PC-9 (cell line): ENCODE data around the gene KRTAP10-6.

Experiments
- CTCF ChIP-seq: fragments of 200-600 bp; sonication (generic); conservative IDR thresholded peaks from 2 replicates; pipeline ENCODE4 v1.6.1; 2017; ENCODE audit warnings: mixed run types, antibody characterized with exemption, mild to moderate bottlenecking, moderate library complexity
- EZH2 ChIP-seq: fragments of 200-600 bp; sonication (generic); IDR thresholded peaks from 2 replicates; pipeline ENCODE4 v1.8.0; 2017; ENCODE audit warnings: antibody characterized with exemption, low read depth

- TF ChIP-seq CTCF (no peak), EZH2 (no peak)
These were observed 9.5 kb upstream of the KRTAP10-6 start for GRCh38 chr21:44601596-44602462.
